Measurements from ENCODE around the gene PALB2. TPM values are rescaled to one million over a fixed set of nuclear protein-coding genes. Genes with fewer than 3 reads are reported as not detected.

The PALB2 gene
- total and polyA plus RNA-seq, 2 of the 13 experiments (the other 11 are each of a cell fraction or from before 2014, with no cell fraction given) = 12.1 to 40.9 TPM

DNA sequence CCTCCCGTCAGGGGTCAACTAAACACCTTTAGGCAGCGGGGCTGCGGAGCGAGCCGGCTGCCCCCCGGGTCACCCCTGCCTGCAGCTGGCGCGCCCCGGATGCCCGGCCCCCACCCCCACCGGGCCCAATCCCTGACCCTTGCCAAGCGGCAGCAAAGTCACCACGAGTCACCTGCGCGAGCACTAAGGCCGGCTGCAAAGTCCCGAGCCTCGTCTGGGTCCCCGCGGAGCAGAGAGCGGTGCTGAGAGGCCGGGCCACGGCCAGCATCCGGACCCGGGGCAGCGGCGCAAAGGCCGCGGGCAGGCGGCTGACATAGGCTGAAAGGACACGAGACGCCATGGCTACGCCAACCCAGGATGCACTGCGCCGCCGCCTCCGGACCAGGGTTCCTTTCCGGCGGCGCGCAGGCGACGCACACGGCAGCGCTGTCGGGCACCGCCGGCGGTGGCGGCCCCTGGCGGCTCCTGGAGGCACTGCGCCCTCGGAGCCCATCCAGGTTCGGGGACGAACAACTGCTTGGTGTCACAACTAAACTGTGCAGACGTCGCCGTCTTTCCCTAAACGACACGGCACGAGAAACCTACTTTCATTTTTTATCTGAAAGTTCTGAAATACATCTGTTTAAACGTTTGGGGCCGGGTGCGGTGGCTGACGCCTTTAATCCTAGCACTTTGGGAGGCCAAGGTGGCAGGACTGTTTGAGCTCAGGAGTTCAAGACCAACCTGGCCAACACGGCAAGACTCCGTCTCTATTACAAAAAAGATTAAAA, 45.0 kb downstream of the PALB2 start, which contains the start of gene NDUFAB1 (continued):
- TF ChIP-seq ZBTB42 (CRISPR knock-in tag; IDR thresholded peaks at IDR 0.05) (peak; percentile 26; the same call in 1 of the 2 replicates), BRD4 (CRISPR knock-in tag; IDR thresholded peaks at IDR 0.05) (peak; percentile 99), PRDM4 (CRISPR knock-in tag; IDR thresholded peaks at IDR 0.05; ENCODE audit: borderline replicate concordance) (peak; percentile 65; the same call in 1 of the 2 replicates), MXI1 (IDR thresholded peaks at IDR 0.05; ENCODE audit: borderline replicate concordance, low read depth, low read length) (peak; percentile 99; the same call in 2 of the 3 replicates), ZNF253 (CRISPR knock-in tag; IDR thresholded peaks at IDR 0.05; ENCODE audit: borderline replicate concordance) (peak; percentile 71), PAWR (CRISPR knock-in tag; IDR thresholded peaks at IDR 0.05; ENCODE audit: borderline replicate concordance) (no peak), JUND (CRISPR knock-in tag; IDR thresholded peaks at IDR 0.05) (peak; percentile 78; the same call in 1 of the 2 replicates), ATAD3A (CRISPR knock-in tag; IDR thresholded peaks at IDR 0.05) (no peak), NCOA1 (CRISPR knock-in tag; IDR thresholded peaks at IDR 0.05) (no peak), ETV6 (CRISPR knock-in tag; conservative IDR thresholded peaks at IDR 0.05) (0 out of 2 replicates have a peak, but pooled peaks have one; percentile 87), ZNF614 (CRISPR knock-in tag; IDR thresholded peaks at IDR 0.05; ENCODE audit: borderline replicate concordance) (peak; percentile 98), SATB2 (CRISPR knock-in tag; IDR thresholded peaks at IDR 0.05) (peak; percentile 91), ZKSCAN5 (CRISPR knock-in tag; IDR thresholded peaks at IDR 0.05) (no peak), ZFP36 (IDR thresholded peaks at IDR 0.05; ENCODE audit: borderline replicate concordance, low read depth, low read length, partially characterized antibody) (peak; percentile 24), AKNA (CRISPR knock-in tag; IDR thresholded peaks at IDR 0.05; ENCODE audit: borderline replicate concordance) (no peak; the same call in 1 of the 2 replicates), CSRNP1 (CRISPR knock-in tag; IDR thresholded peaks at IDR 0.05) (peak; percentile 96), ZNF772 (CRISPR knock-in tag; IDR thresholded peaks at IDR 0.05) (peak; percentile 97)
- TF ChIP-seq, protein P1, sequence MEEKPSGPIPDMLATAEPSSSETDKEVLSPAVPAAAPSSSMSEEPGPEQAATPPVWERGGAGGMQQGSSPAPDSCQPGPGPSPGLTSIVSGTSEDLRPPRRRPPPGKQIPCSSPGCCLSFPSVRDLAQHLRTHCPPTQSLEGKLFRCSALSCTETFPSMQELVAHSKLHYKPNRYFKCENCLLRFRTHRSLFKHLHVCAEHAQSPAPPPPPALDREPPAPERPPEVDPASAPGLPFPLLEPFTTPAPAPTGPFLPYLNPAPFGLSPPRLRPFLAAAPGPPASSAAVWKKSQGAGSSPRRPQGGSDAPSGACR (CRISPR knock-in tag; IDR thresholded peaks at IDR 0.05) = peak; percentile 99

Data from HepG2 (cell line).